ENCODE data around the gene MAGIX.

The MAGIX gene

GRCh38 chrX:49178537-49178936, 16.0 kb downstream of the MAGIX start:
- TF ChIP-seq CTCF (conservative IDR thresholded peaks at IDR 0.05) (no peak), ZFX (IDR thresholded peaks at IDR 0.05) (no peak)
- H3K27ac ChIP-seq: no peak overlapping the region

GRCh38 chrX:49179358-49179757, 16.8 kb downstream of the MAGIX start:
- TF ChIP-seq ZFX (IDR thresholded peaks at IDR 0.05) (no peak), CTCF (conservative IDR thresholded peaks at IDR 0.05) (no peak)

GRCh38 chrX:49183701-49184281, 21.2 kb downstream of the MAGIX start:
- no peak for TF ChIP-seq CTCF (conservative IDR thresholded peaks at IDR 0.05)
- TF ChIP-seq ZFX (IDR thresholded peaks at IDR 0.05): no peak
- no peak overlapping the region for H3K27ac ChIP-seq

More at GRCh38 chrX:49179358-49179757, 16.8 kb downstream of the MAGIX start:
- H3K27ac ChIP-seq: no peak overlapping the region

- peak overlapping the region; percentile 79 for H3K27ac ChIP-seq
- no peak for TF ChIP-seq CTCF (conservative IDR thresholded peaks at IDR 0.05)
- no peak for TF ChIP-seq ZFX (IDR thresholded peaks at IDR 0.05)
Observed at GRCh38 chrX:49184294-49185281, 22.0 kb downstream of the MAGIX start.

GRCh38 chrX:49186125-49187027, 23.8 kb downstream of the MAGIX start, which contains the start of gene PRICKLE3:
TSS of gene PRICKLE3 (minus strand) at chrX:49186373. CDS start at chrX:49186297, 76 bp downstream.
- H3K27ac ChIP-seq: peak within 1 kb of the TSS; percentile 79
- TF ChIP-seq CTCF (conservative IDR thresholded peaks at IDR 0.05) (peak; percentile 60), ZFX (IDR thresholded peaks at IDR 0.05) (no peak)

- H3K27ac ChIP-seq: peak overlapping the region; percentile 79; the same call in 1 of the 2 replicates
- TF ChIP-seq CTCF (conservative IDR thresholded peaks at IDR 0.05) (no peak), ZFX (IDR thresholded peaks at IDR 0.05) (no peak)
Observed at GRCh38 chrX:49187028-49187394, 24.5 kb downstream of the MAGIX start.
